Sigmoid colon (tissue), 7 donors: Measurements from ENCODE around the gene SCN1B. TPM values are rescaled to one million over a fixed set of nuclear protein-coding genes. Genes with fewer than 3 reads are reported as not detected.

ENCODE experiments used
- DNase-seq: peaks from one replicate; pipeline ENCODE4 v3.0.0-alpha.2; 2019
- H3K27ac ChIP-seq, 4 donors: fragments of 200-600 bp; sonication (generic); one replicate each; pipeline ENCODE4 v1.5.1; 2016 to 2019; ENCODE audit warnings: mild to moderate bottlenecking in 1 of 4
- H3K27me3 ChIP-seq, 3 donors: fragments of 200-600 bp; sonication (generic); one replicate each; pipeline ENCODE4 v1.5.1; 2019; ENCODE audit warnings: mild to moderate bottlenecking in 1 of 3
- H3K36me3 ChIP-seq, 4 donors: fragments of 200-600 bp; sonication (generic); one replicate each; pipeline ENCODE4 v1.5.1; 2016 to 2019
- H3K4me1 ChIP-seq, 4 donors: fragments of 200-600 bp; sonication (generic); one replicate each; pipeline ENCODE4 v1.5.1; 2017 to 2019
- H3K4me3 ChIP-seq, 4 donors: fragments of 200-600 bp; sonication (generic); one replicate each; pipeline ENCODE4 v1.5.1; 2017 to 2019; ENCODE audit warnings: mild to moderate bottlenecking in 2 of 4, moderate library complexity in 1 of 4
- H3K9me3 ChIP-seq, 4 donors: fragments of 200-600 bp in 3 of 4; sonication (generic) in 3 of 4; one replicate each; pipeline versions ENCODE4 v1.5.1 to v1.6.1; 2013 to 2019
- CTCF ChIP-seq, 4 experiments: fragments of 450-650 bp in 3 of 4; fragments of 200-600 bp in 1 of 4; IDR thresholded peaks; one replicate each; pipeline ENCODE4 v1.5.1; 2016 to 2019; ENCODE audit warnings: antibody characterized with exemption in 4 of 4, mild to moderate bottlenecking in 3 of 4, moderate library complexity in 2 of 4
- EP300 ChIP-seq, 4 donors: sonication (generic); formaldehyde crosslinking; IDR thresholded peaks; one replicate each; pipeline ENCODE4 v1.6.1; 2017; ENCODE audit warnings: antibody characterized with exemption in 4 of 4
- POLR2A ChIP-seq, 2 donors: fragments of 450-650 bp; IDR thresholded peaks; one replicate each; pipeline ENCODE4 v1.6.1; 2016; ENCODE audit warnings: antibody characterized with exemption in 2 of 2, mild to moderate bottlenecking in 2 of 2, moderate library complexity in 2 of 2
- POLR2AphosphoS5 ChIP-seq, 4 donors: sonication (generic); formaldehyde crosslinking; IDR thresholded peaks; one replicate each; pipeline ENCODE4 v1.6.1; 2017; ENCODE audit warnings: antibody characterized with exemption in 4 of 4
- WGBS, 2 donors: extraction: QIAGEN DNeasy Blood & Tissue Kit; methylation state at CpG; one replicate each; pipeline ENCODE4 v1.1.7; 2013; 5-methylcytosine and 5-hydroxymethylcytosine counted together
- intact Hi-C: fragments of 100-400 bp; cut with DNase I; formaldehyde crosslinking; loops from one replicate; pipeline ENCODE4 v1.15.1; 2023
- polyA plus RNA-seq, 3 donors: library from polyadenylated mRNA; stranded (reverse); fragments of 200-250 nt; gene quantifications; one replicate each; pipeline ENCODE4 v1.2.3, GENCODE V29; 2013
- total RNA-seq, 4 donors: library from RNA; depleted of rRNA; stranded (reverse); fragments of >200 nt; gene quantifications; one replicate each; pipeline ENCODE4 v1.1.0, GENCODE V29; 2016
- donor health status: healthy with polysubstance abuse.
- donor health status: Bipolar disorder and iron deficiency.
- donor health status: healthy.

The SCN1B gene
- total and polyA plus RNA-seq, 7 donors, result 3.0 to 10.0 (median 5.7) TPM

- WGBS, 2 donors, result 75 to 86% methylated on average over 15 of the region's 15 CpGs
- intact Hi-C loops, result no loop called here
- TF ChIP-seq POLR2A (IDR thresholded peaks at IDR 0.05) (no peak), CTCF (IDR thresholded peaks at IDR 0.05) (no peak), EP300 (IDR thresholded peaks at IDR 0.05) (no peak), POLR2AphosphoS5 (IDR thresholded peaks at IDR 0.05) (no peak)
Measured at GRCh38 chr19:35083691-35084508, 53.6 kb downstream of the SCN1B start.

GRCh38 chr19:35084509-35084762 is 54.2 kb downstream of the SCN1B start:
- peaks cover 0 to 5% (median 4%) of the 10 kb centered on the region in 3 donors for H3K27me3 ChIP-seq
- WGBS, 2 donors, result 81 to 89% methylated on average over 3 of the region's 3 CpGs
- no peak overlapping the region for H3K4me3 ChIP-seq
- no peaks in the 10 kb centered on the region for H3K4me1 ChIP-seq
- DNase-seq, result no peak
- TF ChIP-seq POLR2A (IDR thresholded peaks at IDR 0.05), result no peak
- no peak for TF ChIP-seq POLR2AphosphoS5 (IDR thresholded peaks at IDR 0.05)
- no peak for TF ChIP-seq CTCF (IDR thresholded peaks at IDR 0.05)
- TF ChIP-seq EP300 (IDR thresholded peaks at IDR 0.05), result no peak
- intact Hi-C loops, result no loop called here
- H3K36me3 ChIP-seq, result no peaks in the 10 kb centered on the region
- H3K9me3 ChIP-seq, result no peaks in the 10 kb centered on the region
- no peak overlapping the region for H3K27ac ChIP-seq

More at GRCh38 chr19:35083691-35084508, 53.6 kb downstream of the SCN1B start:
- Histone ChIP-seq H3K9me3 (no peaks in the 10 kb centered on the region), H3K36me3 (no peaks in the 10 kb centered on the region), H3K27me3 (peaks cover 0 to 3% (median 0%) of the 10 kb centered on the region in 3 donors), H3K4me3 (no peak overlapping the region), H3K4me1 (no peaks in the 10 kb centered on the region), H3K27ac (no peak overlapping the region)
- DNase-seq, result no peak

- intact Hi-C loops, result no loop called here
- no peak overlapping the region for H3K4me3 ChIP-seq
- no peaks in the 10 kb centered on the region for H3K36me3 ChIP-seq
- no peak for DNase-seq
- H3K27ac ChIP-seq, result no peak overlapping the region
- no peak for TF ChIP-seq CTCF (IDR thresholded peaks at IDR 0.05)
- TF ChIP-seq POLR2AphosphoS5 (IDR thresholded peaks at IDR 0.05), result no peak
- no peak for TF ChIP-seq POLR2A (IDR thresholded peaks at IDR 0.05)
- TF ChIP-seq EP300 (IDR thresholded peaks at IDR 0.05), result no peak
- 62 to 72% methylated on average over 6 of the region's 6 CpGs for WGBS, 2 donors
- H3K27me3 ChIP-seq, result peaks cover 0 to 20% (median 18%) of the 10 kb centered on the region in 3 donors
- no peaks in the 10 kb centered on the region for H3K9me3 ChIP-seq
- H3K4me1 ChIP-seq, result peaks cover 0 to 9% (median 6%) of the 10 kb centered on the region in 4 donors
Measured at GRCh38 chr19:35085947-35086346, 55.7 kb downstream of the SCN1B start.

GRCh38 chr19:35086455-35086854 is 56.2 kb downstream of the SCN1B start:
- no peaks in the 10 kb centered on the region for H3K9me3 ChIP-seq
- no peak overlapping the region for H3K4me3 ChIP-seq
- DNase-seq, result no peak
- no peak overlapping the region for H3K27ac ChIP-seq
- TF ChIP-seq POLR2AphosphoS5 (IDR thresholded peaks at IDR 0.05) (no peak), EP300 (IDR thresholded peaks at IDR 0.05) (no peak), CTCF (IDR thresholded peaks at IDR 0.05) (no peak), POLR2A (IDR thresholded peaks at IDR 0.05) (no peak)
- 77 to 79% methylated on average over 8 of the region's 8 CpGs for WGBS, 2 donors
- intact Hi-C loops, result no loop called here
- peaks cover 0 to 25% (median 23%) of the 10 kb centered on the region in 3 donors for H3K27me3 ChIP-seq
- no peaks in the 10 kb centered on the region for H3K36me3 ChIP-seq
- H3K4me1 ChIP-seq, result peaks cover 0 to 11% (median 7%) of the 10 kb centered on the region in 4 donors
